BJ (cell line): Measurements from ENCODE around the gene SH2D1B. TPM values are rescaled to one million over a fixed set of nuclear protein-coding genes. Genes with fewer than 3 reads are reported as not detected.
"Not testable (repeated sequence)": the region's sequence is repeated elsewhere in the genome, so short reads cannot be mapped to it uniquely, and the experiment has no call there.

ENCODE experiments used
- CTCF ChIA-PET: fragments of 350-600 bp; formaldehyde crosslinking; extraction: SDS; loops from one replicate; lab custom pipeline; 2021; ENCODE audit warnings: antibody characterized with exemption, inconsistent platforms; lab: Yijun Ruan, JAX
- POLR2A ChIA-PET: fragments of 300-600 bp; sonication (Branson Sonifier 250); formaldehyde crosslinking; extraction: SDS; loops from one replicate; lab custom pipeline; 2021; ENCODE audit warnings: antibody characterized with exemption; lab: Charles Lee
- DNase-seq: peaks from one replicate; pipeline ENCODE4 v3.0.0-alpha.2; 2011; ENCODE audit warnings: low read depth
- H3K27me3 ChIP-seq: 2 replicates; pipeline ENCODE4 v1.6.0; 2011; ENCODE audit warnings: low read length; ENCODE audit not compliant: control insufficient read depth, insufficient read depth
- H3K36me3 ChIP-seq: 2 replicates; pipeline ENCODE4 v1.5.1; 2011; ENCODE audit warnings: low read length; ENCODE audit not compliant: control insufficient read depth, insufficient read depth
- H3K4me3 ChIP-seq: 2 replicates; pipeline ENCODE4 v1.5.1; 2011; ENCODE audit warnings: low read depth, mild to moderate bottlenecking, control low read depth, low read length
- polyA plus RNA-seq: library from polyadenylated mRNA; depleted of rRNA; stranded (reverse); fragments of >200 nt; gene quantifications from 2 replicates; pipeline ENCODE4 v1.2.3, GENCODE V29; 2011
- TF ChIP-seq, protein P1 (sequence below): IDR thresholded peaks from 2 replicates; pipeline ENCODE4 v1.5.1; 2011; ENCODE audit warnings: low read depth, mild to moderate bottlenecking, control low read depth, inconsistent platforms, low read length, moderate library complexity; ENCODE audit not compliant: insufficient read depth

Gene SH2D1B
- polyA plus RNA-seq, 1 experiment: not detected

DNA sequence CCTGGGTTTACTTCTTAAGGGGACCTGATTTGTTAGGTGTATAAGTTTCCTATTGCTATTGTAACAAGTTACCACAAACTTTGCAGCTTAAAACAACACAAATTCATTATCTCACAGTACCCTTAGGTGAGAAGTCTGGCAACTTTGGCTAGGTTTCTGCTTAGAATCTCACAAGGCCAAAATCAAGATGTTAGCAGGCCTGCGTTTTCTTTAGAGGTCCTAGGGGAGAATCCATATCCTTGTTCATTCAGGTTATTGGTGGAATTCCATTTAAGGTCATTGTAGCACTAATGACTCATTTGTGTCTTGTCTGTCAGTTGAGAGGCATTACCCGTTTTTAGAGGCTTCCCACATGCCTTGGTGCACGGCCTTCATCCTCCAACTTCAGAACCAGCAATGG, 8.2 kb upstream of the SH2D1B start:
- H3K27me3 ChIP-seq: no peaks in the 10 kb centered on the region
- POLR2A ChIA-PET: interaction anchor here (0.6 kb wide), 1 partner anchor 216 kb away, joined by 3 read pairs; no protein-coding TSS in a partner anchor
- TF ChIP-seq, protein P1, sequence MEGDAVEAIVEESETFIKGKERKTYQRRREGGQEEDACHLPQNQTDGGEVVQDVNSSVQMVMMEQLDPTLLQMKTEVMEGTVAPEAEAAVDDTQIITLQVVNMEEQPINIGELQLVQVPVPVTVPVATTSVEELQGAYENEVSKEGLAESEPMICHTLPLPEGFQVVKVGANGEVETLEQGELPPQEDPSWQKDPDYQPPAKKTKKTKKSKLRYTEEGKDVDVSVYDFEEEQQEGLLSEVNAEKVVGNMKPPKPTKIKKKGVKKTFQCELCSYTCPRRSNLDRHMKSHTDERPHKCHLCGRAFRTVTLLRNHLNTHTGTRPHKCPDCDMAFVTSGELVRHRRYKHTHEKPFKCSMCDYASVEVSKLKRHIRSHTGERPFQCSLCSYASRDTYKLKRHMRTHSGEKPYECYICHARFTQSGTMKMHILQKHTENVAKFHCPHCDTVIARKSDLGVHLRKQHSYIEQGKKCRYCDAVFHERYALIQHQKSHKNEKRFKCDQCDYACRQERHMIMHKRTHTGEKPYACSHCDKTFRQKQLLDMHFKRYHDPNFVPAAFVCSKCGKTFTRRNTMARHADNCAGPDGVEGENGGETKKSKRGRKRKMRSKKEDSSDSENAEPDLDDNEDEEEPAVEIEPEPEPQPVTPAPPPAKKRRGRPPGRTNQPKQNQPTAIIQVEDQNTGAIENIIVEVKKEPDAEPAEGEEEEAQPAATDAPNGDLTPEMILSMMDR: no peak
- no peaks in the 10 kb centered on the region for H3K36me3 ChIP-seq
- CTCF ChIA-PET: no interaction called here
- H3K4me3 ChIP-seq: no peak overlapping the region
- DNase-seq: no peak

DNA sequence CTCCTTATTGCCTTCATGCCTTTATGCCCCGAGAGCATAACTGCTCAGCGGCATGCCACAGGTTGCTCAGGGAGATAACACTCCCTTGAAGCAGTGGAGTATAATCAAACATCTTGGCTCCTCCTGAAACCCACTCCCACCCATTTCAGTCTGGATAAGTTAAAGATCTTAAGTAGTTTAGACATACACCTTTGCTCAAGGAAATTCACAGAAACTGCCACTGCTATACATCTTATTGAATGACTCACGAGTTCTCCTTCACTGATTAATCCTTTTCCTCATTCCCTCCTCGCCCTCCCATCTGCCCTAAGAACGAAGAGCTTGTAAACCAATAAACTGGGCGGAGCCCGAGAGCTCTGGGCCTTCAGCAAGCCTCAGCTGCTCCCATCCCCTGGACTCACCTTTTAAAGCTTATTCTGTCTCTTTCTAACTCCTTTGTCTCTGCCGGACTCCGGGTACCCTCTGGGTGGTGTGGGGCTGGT, 7.6 kb upstream of the SH2D1B start:
- H3K36me3 ChIP-seq, CTCF ChIA-PET, DNase-seq, H3K27me3 ChIP-seq, H3K4me3 ChIP-seq: not testable (repeated sequence)
- POLR2A ChIA-PET: interaction anchor here (0.6 kb wide), 1 partner anchor 215 kb away, joined by 3 read pairs; no protein-coding TSS in a partner anchor

DNA sequence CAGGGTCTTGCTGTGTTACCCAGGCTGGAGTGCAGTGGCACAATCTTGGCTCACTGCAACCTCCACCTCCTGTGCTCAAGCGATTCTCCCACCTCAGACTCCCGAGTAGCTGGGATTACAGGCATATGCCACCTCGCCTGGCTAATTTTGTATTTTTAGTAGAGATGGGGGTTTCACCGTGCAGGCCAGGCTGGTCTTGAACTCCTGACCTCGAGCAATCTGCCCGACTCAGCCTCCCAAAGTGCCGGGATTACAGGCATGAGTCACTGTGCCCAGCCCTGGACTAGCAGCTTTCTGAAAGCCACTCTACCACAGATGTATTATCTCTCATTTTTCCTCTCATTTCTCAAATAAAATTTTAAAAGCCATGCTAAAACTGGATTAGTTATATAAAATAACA, 6.6 kb upstream of the SH2D1B start:
- DNase-seq, H3K27me3 ChIP-seq, H3K4me3 ChIP-seq, POLR2A ChIA-PET, H3K36me3 ChIP-seq: not testable (repeated sequence)
- CTCF ChIA-PET: interaction anchor here (0.6 kb wide), 1 partner anchor 27 kb away, joined by 3 read pairs; no protein-coding TSS in a partner anchor

DNA sequence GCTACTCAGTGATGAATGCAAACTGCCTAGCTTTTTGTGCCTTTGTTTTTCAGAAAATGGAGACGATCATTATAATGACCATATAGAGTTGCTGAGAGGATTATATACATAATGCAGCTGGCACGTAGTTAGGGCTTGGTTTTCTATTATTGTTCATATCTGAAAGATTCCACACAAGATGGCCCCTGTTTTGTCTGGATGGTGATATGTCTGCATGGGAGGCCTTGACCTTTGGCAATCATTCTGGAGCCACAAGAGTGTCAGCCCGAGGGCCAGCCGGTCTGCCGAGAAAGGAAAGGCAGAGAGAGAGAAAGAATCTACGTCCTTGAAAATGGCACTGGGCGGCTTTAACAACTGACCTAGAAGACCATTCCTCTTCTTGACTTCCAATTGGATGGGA, 5.7 kb upstream of the SH2D1B start:
- H3K27me3 ChIP-seq: no peaks in the 10 kb centered on the region
- TF ChIP-seq, protein P1: no peak
- no peaks in the 10 kb centered on the region for H3K36me3 ChIP-seq
- DNase-seq: no peak
- no peak overlapping the region for H3K4me3 ChIP-seq
- CTCF ChIA-PET: no interaction called here
- POLR2A ChIA-PET: no interaction called here

DNA sequence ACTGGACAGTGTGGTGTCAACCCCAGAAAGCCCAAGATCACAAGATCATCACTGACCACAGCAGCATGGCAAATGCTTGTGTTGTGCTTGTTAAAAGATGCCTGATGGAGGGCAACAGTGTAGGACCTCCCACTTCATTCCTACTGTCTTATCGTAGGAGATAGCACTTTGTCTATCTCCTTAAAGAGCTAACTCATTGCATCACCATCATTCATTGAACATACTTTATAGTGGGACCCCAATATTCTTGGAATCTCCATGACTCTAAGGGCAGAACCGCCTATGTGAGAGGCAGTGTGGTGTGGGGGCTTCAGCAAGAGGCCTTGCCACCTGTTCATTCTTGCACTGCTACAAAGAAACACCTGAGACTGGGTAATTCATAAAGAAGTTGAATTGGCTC, 5.0 kb upstream of the SH2D1B start:
- TF ChIP-seq, protein P1: no peak
- Histone ChIP-seq H3K36me3 (no peaks in the 10 kb centered on the region), H3K4me3 (no peak overlapping the region), H3K27me3 (no peaks in the 10 kb centered on the region)
- POLR2A ChIA-PET: no interaction called here
- no peak for DNase-seq
- CTCF ChIA-PET: interaction anchor here (1.0 to 1.3 kb wide), 2 partner anchors 12 to 31 kb away, joined by 3 read pairs; no protein-coding TSS in a partner anchor

DNA sequence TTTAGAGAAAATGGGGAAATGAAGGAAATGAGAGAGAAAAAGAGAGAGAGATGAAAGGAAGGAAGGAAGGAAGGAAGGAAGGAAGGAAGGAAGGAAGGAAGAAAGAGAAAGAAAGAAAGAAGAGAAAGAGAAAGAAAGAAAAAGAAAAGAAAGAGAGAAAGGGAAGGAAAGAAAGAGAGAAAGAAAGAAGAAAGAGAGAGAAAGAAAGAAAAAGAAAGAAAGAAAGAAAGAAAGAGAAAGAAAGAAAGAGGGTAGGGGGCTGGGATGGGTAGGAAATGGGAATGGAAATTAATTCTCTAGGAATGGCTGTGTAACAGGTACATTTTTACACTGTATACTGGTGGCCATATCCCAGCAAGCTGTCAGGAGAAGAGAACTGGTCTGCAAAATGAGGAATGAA, 4.3 kb upstream of the SH2D1B start:
- ChIA-PET CTCF (interaction anchor here (1.0 to 1.3 kb wide), 2 partner anchors 12 to 32 kb away, joined by 3 read pairs; no protein-coding TSS in a partner anchor), POLR2A (no interaction called here)
- no peaks in the 10 kb centered on the region for H3K36me3 ChIP-seq
- DNase-seq: no peak
- H3K27me3 ChIP-seq: no peaks in the 10 kb centered on the region
- no peak overlapping the region for H3K4me3 ChIP-seq
- TF ChIP-seq, protein P1: no peak
